Panc1 (cell line): ENCODE results near the gene PRKCZ. TPM values are rescaled to one million over a fixed set of nuclear protein-coding genes. Genes with fewer than 3 reads are reported as not detected.

Experiments used
- ATAC-seq: fragments of 200-7000 bp; cut with Tn5 transposase; 2 replicates; pipeline ENCODE4 v1.9.1; 2020; ENCODE audit warnings: mild to moderate bottlenecking, moderate library complexity
- BruUV-seq: library from RNA; stranded (reverse); fragments of 400-500 nt; replicated peaks from 2 replicates; lab custom pipeline; 2021; lab: Mats Ljungman, UMichigan
- CTCF ChIA-PET: fragments of 300-600 bp; sonication (Branson Sonifier 250); formaldehyde crosslinking; loops from one replicate; lab custom pipeline; 2022; ENCODE audit warnings: antibody characterized with exemption; lab: Charles Lee
- POLR2A ChIA-PET: fragments of 300-600 bp; sonication (Branson Sonifier 250); formaldehyde crosslinking; loops from one replicate; lab custom pipeline; 2022; ENCODE audit warnings: antibody characterized with exemption; lab: Charles Lee
- DNase-seq: peaks from one replicate; pipeline ENCODE4 v3.0.0-alpha.2; 2010; ENCODE audit warnings: low read depth, low spot score
- H3K27ac ChIP-seq: 2 replicates; pipeline ENCODE4 v1.5.1; 2011; ENCODE audit warnings: mild to moderate bottlenecking, low read length, inconsistent platforms
- H3K27me3 ChIP-seq: fragments of 200-500 bp; sonication (Bioruptor generic); 2 replicates; pipeline ENCODE4 v1.6.0; 2014; ENCODE audit warnings: low read length, inconsistent platforms; ENCODE audit not compliant: control insufficient read depth, insufficient read depth
- H3K36me3 ChIP-seq: fragments of 200-500 bp; sonication (Bioruptor generic); 2 replicates; pipeline ENCODE4 v1.5.1; 2014; ENCODE audit warnings: inconsistent platforms, mild to moderate bottlenecking, low read length, moderate library complexity; ENCODE audit not compliant: control insufficient read depth, insufficient read depth
- H3K4me1 ChIP-seq: 2 replicates; pipeline ENCODE4 v1.5.1; 2011; ENCODE audit warnings: inconsistent platforms, mild to moderate bottlenecking, low read length, moderate library complexity; ENCODE audit not compliant: control insufficient read depth, insufficient read depth
- H3K4me3 ChIP-seq, 2 experiments: 2 replicates each; pipeline ENCODE4 v1.5.1; 2011 to 2012; ENCODE audit warnings: low read depth in 2 of 2, low read length in 2 of 2, mild to moderate bottlenecking in 2 of 2, inconsistent platforms in 1 of 2, moderate library complexity in 1 of 2
- H3K9me3 ChIP-seq: fragments of 200-500 bp; sonication (Bioruptor generic); 2 replicates; pipeline ENCODE4 v1.5.1; 2014; ENCODE audit warnings: low read depth, mild to moderate bottlenecking, inconsistent platforms, low read length, moderate library complexity; ENCODE audit not compliant: control insufficient read depth, insufficient read depth
- CTCF ChIP-seq: fragments of 450-650 bp; IDR thresholded peaks from 2 replicates; pipeline ENCODE4 v1.5.1; 2017; ENCODE audit warnings: mild to moderate bottlenecking
- POLR2AphosphoS5 ChIP-seq: IDR thresholded peaks from 2 replicates; pipeline ENCODE4 v1.6.1; 2012; ENCODE audit warnings: mild to moderate bottlenecking, low read depth, low read length, moderate library complexity
- SIN3A ChIP-seq: IDR thresholded peaks from 2 replicates; pipeline ENCODE4 v1.6.1; 2012; ENCODE audit warnings: low read depth, mild to moderate bottlenecking, low read length, moderate library complexity, borderline replicate concordance; ENCODE audit not compliant: insufficient read depth
- TCF7L2 ChIP-seq: IDR thresholded peaks from 2 replicates; pipeline ENCODE4 v1.6.1; 2011; ENCODE audit warnings: mild to moderate bottlenecking, low read depth, low read length, inconsistent platforms
- in situ Hi-C: cut with HindIII; loops from 2 replicates; pipeline ENCODE4 v1.10.0; 2016; ENCODE audit warnings: low sequenced_read_pairs, low pct_unique_long_range_greater_than_20kb
- intact Hi-C: fragments of 100-400 bp; cut with micrococcal nuclease; formaldehyde crosslinking; loops from one replicate; pipeline ENCODE4 v1.10.0; 2022; ENCODE audit not compliant: unreplicated experiment
- total RNA-seq: library from RNA; stranded (reverse); gene quantifications from one replicate; pipeline ENCODE4 v1.2.1, GENCODE V29; 2021; ENCODE audit not compliant: unreplicated experiment
- TF ChIP-seq, protein P1 (sequence below), 2 experiments: IDR thresholded peaks; 2 replicates each; pipeline ENCODE4 v1.6.1; 2011 to 2012; ENCODE audit warnings: low read depth in 2 of 2, control low read depth in 1 of 2, low read length in 1 of 2, mild to moderate bottlenecking in 1 of 2, moderate library complexity in 1 of 2; ENCODE audit not compliant: insufficient read depth in 1 of 2

The PRKCZ gene
- total RNA-seq, 1 experiment from 2014 or later, result 26.7 TPM

DNA sequence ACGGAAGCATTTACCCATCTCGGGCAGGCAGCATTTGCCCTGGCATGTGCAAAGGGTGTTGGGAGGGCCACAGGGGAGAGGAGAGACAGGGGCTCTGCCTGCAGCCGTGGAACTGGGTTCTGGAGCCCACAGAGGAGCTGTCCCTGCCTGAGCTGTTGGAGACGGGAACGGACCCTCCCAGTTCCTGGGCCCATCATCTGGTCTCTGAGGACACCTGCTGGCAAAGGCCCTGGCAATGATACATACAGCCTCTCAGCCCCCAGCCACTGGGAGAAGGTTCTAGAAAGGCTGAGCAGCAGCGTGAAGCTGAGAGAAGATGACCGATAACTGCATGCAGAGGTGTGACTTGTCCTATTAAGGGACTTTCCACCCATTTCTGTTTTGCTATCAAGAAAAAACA lies 113.0 kb downstream of the PRKCZ start:
- Histone ChIP-seq H3K27me3 (no peaks in the 10 kb centered on the region), H3K4me1 (no peaks in the 10 kb centered on the region), H3K9me3 (no peaks in the 10 kb centered on the region), H3K36me3 (no peaks in the 10 kb centered on the region), H3K4me3 (no peak overlapping the region), H3K27ac (no peak overlapping the region)
- no peak for TF ChIP-seq POLR2AphosphoS5
- TF ChIP-seq SIN3A, result no peak
- TF ChIP-seq CTCF, result no peak
- TF ChIP-seq, protein P1, sequence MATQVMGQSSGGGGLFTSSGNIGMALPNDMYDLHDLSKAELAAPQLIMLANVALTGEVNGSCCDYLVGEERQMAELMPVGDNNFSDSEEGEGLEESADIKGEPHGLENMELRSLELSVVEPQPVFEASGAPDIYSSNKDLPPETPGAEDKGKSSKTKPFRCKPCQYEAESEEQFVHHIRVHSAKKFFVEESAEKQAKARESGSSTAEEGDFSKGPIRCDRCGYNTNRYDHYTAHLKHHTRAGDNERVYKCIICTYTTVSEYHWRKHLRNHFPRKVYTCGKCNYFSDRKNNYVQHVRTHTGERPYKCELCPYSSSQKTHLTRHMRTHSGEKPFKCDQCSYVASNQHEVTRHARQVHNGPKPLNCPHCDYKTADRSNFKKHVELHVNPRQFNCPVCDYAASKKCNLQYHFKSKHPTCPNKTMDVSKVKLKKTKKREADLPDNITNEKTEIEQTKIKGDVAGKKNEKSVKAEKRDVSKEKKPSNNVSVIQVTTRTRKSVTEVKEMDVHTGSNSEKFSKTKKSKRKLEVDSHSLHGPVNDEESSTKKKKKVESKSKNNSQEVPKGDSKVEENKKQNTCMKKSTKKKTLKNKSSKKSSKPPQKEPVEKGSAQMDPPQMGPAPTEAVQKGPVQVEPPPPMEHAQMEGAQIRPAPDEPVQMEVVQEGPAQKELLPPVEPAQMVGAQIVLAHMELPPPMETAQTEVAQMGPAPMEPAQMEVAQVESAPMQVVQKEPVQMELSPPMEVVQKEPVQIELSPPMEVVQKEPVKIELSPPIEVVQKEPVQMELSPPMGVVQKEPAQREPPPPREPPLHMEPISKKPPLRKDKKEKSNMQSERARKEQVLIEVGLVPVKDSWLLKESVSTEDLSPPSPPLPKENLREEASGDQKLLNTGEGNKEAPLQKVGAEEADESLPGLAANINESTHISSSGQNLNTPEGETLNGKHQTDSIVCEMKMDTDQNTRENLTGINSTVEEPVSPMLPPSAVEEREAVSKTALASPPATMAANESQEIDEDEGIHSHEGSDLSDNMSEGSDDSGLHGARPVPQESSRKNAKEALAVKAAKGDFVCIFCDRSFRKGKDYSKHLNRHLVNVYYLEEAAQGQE (IDR thresholded peaks at IDR 0.05; ENCODE audit: insufficient read depth in 1 of 2, low read depth in 2 of 2, low read length in 1 of 2), result no peak
- no peak for TF ChIP-seq TCF7L2
- BruUV-seq, result no TSS peak
- ChIA-PET CTCF (interaction anchor here (1.2 kb wide), 1 partner anchor 12 kb away, joined by 4 read pairs; no protein-coding TSS in a partner anchor), POLR2A (no interaction called here)
- in situ Hi-C loops (no loop called here), intact Hi-C loops (no loop called here)
- DNase-seq (no peak), ATAC-seq (no peak)

DNA sequence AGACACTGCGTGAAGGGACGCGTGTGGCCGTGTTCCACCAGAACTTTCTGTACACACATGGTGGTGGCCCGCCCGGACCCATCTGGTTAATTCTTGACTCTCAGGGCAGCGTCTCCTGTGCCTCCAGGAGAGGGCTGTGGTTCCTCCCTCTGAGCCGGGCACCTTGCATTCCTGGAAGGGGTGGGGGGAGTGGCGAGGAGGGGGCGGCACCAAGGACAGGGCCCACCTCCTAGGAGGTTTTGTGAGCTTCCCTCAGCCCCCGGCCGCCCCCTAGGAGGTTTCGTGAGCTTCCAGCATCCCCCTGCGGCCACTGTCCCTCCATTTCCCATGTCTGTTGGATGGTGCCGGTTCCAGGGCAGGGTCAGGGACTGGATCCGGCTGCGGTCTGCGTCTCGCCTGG lies 115.4 kb downstream of the PRKCZ start:
- no peak for ATAC-seq
- no TSS peak for BruUV-seq
- TF ChIP-seq SIN3A (no peak), CTCF (no peak), POLR2AphosphoS5 (no peak), TCF7L2 (no peak)
- TF ChIP-seq, protein P1 (IDR thresholded peaks at IDR 0.05; ENCODE audit: insufficient read depth in 1 of 2, low read depth in 2 of 2, low read length in 1 of 2), result no peak
- Histone ChIP-seq H3K4me3 (no peak overlapping the region), H3K9me3 (no peaks in the 10 kb centered on the region), H3K4me1 (no peaks in the 10 kb centered on the region), H3K27ac (no peak overlapping the region), H3K36me3 (no peaks in the 10 kb centered on the region), H3K27me3 (no peaks in the 10 kb centered on the region)
- intact Hi-C loops (no loop called here), in situ Hi-C loops (no loop called here)
- ChIA-PET POLR2A (no interaction called here), CTCF (no interaction called here)
- no peak for DNase-seq
